Duodenal mucosa (tissue), 2 donors: Measurements from ENCODE around the gene SYNPO.
A peak's percentile ranks its signal among the peaks of the same experiment; 100 is the strongest.

Experiments
- H3K27ac ChIP-seq: one replicate; pipeline ENCODE4 v1.7.0; 2013; ENCODE audit warnings: low read depth, low read length
- H3K27me3 ChIP-seq, 2 donors: one replicate each; pipeline ENCODE4 v1.7.0; 2013; ENCODE audit warnings: low read length in 2 of 2, control low read depth in 1 of 2; ENCODE audit not compliant: insufficient read depth in 2 of 2, control insufficient read depth in 1 of 2
- H3K36me3 ChIP-seq, 2 donors: one replicate each; pipeline ENCODE4 v1.7.0; 2013; ENCODE audit warnings: low read length in 2 of 2, control low read depth in 1 of 2; ENCODE audit not compliant: insufficient read depth in 2 of 2, control insufficient read depth in 1 of 2
- H3K4me1 ChIP-seq, 2 donors: one replicate each; pipeline ENCODE4 v1.7.0; 2013; ENCODE audit warnings: low read length in 2 of 2, control low read depth in 1 of 2; ENCODE audit not compliant: insufficient read depth in 2 of 2, control insufficient read depth in 1 of 2
- H3K4me3 ChIP-seq, 2 donors: one replicate each; pipeline ENCODE4 v1.7.0; 2013; ENCODE audit warnings: low read length in 2 of 2, low read depth in 1 of 2
- H3K9ac ChIP-seq, 2 donors: one replicate each; pipeline ENCODE4 v1.7.0; 2013; ENCODE audit warnings: low read length in 2 of 2, low read depth in 1 of 2
- H3K9me3 ChIP-seq, 2 donors: one replicate each; pipeline ENCODE4 v1.7.0; 2013; ENCODE audit warnings: low read length in 2 of 2, control low read depth in 1 of 2; ENCODE audit not compliant: control insufficient read depth in 1 of 2

SYNPO gene

DNA sequence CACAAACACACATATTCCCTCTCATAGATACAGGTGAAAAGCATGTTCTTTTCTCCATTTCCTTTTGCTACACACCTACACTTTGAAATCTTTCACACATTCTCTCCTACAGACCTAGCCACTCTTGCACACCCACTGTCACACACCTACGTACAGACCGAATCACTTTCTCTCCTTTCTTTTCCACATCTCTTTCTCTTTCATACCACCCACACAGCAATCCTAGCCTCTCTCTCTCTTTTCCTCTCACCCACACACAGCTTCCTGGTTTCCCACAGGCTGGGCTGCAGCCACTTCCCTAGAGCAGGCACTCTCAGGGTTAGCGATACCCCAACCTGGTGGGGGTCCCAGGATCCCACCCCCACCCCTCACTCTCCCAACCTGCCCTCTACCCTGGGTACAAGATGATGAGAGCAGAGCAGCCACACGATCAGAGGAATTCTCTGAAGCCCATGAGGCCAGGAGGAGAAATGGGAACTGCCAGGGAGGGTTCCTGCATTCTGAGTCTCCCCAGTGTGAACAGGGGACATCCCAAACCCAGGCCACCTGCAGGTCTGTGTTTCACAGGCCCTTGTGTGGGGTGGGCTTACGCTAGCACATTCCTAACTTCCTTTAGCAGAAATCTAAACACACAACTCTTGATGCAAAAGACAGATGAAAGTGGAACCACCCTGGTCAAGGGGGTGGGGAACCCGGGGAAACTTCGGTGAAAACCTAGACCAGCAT, 17.1 kb upstream of the SYNPO start:
- Histone ChIP-seq H3K36me3 (peaks cover 0 to 19% of the 10 kb centered on the region in 2 donors), H3K9ac (peak overlapping the region in 1 of 2 donors; percentile 52), H3K27ac (no peak overlapping the region), H3K9me3 (no peaks in the 10 kb centered on the region), H3K4me1 (peaks cover 40 to 41% of the 10 kb centered on the region in 2 donors), H3K4me3 (peak overlapping the region in 1 of 2 donors; percentile 55), H3K27me3 (no peaks in the 10 kb centered on the region)

- H3K9ac ChIP-seq = peak overlapping the region in 1 of 2 donors; percentile 52
- peaks cover 37 to 40% of the 10 kb centered on the region in 2 donors for H3K4me1 ChIP-seq
- H3K4me3 ChIP-seq = peak overlapping the region; percentile 45 to 55
Measured at GRCh38 chr5:150623878-150624216, 16.6 kb upstream of the SYNPO start.

DNA sequence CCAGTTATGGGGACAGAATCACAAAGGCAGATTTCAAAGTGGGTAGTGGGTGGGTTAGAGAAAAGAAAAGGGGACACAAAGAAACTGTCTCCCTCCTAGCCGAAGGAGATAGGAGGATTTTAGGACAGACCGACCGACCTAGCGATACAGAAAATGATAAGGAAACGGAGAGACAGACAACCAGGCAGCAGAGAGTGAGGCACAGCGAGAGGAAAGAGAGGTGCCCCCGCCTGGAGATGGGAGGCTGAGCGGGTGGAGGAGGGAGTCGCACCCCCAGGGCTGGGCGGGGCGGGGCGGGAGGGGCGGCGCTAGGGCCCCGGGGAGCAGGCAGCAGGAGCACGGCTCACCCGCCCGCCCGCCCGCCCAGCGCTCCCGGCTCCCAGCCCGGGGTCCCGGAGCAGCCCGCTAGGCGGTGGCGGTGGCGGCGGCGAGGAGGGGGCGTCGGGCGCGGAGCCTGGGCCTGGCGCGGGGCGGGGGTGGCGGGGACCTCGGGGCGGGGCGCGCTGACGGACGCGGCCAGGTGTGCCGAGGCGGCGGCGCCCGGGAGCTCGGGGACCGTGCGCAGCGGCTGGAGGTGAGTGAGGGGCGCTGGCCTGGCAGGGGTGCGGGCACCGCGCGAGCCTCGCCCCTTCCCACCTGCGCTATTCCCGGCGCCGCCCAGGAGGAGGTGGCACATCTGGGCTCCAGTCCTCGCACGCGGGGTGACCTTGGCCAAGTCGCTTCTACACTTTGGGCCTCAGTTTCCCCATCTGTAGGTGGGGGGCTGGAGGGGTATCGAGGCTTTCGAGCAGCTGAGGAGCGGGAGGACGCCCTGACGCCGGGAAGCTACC, 15.9 kb upstream of the SYNPO start:
- Histone ChIP-seq H3K9ac (peak overlapping the region; percentile 76 to 77), H3K9me3 (no peaks in the 10 kb centered on the region), H3K4me1 (peaks cover 37 to 40% of the 10 kb centered on the region in 2 donors), H3K27ac (peak overlapping the region; percentile 82), H3K36me3 (peaks cover 0 to 18% of the 10 kb centered on the region in 2 donors), H3K27me3 (no peaks in the 10 kb centered on the region), H3K4me3 (peak overlapping the region; percentile 71 to 82)

More at GRCh38 chr5:150623878-150624216, 16.6 kb upstream of the SYNPO start:
- no peaks in the 10 kb centered on the region for H3K27me3 ChIP-seq
- no peaks in the 10 kb centered on the region for H3K9me3 ChIP-seq
- H3K36me3 ChIP-seq = peaks cover 0 to 14% of the 10 kb centered on the region in 2 donors
- peak overlapping the region; percentile 24 for H3K27ac ChIP-seq

DNA sequence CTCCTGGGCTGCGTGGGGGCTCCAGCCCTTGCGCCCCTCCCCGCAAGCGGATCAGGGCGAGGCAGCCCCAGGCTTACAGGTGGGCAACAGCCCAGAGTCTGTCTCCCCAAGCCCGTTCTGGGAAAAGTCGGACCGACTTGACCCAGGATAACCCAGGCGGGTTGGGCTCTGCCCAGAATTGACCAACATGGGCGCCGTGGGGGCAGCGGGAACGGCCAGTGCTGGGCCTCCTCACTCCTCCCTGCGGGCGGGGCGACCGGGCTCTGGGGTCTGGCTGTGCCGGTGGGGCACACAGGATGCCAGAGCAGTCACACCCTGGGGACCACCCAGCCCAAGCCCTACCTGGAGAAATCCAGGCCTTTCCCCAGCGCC, 15.3 kb upstream of the SYNPO start:
- Histone ChIP-seq H3K4me1 (peaks cover 40 to 41% of the 10 kb centered on the region in 2 donors), H3K9ac (peak overlapping the region; percentile 76 to 77), H3K9me3 (no peaks in the 10 kb centered on the region), H3K4me3 (peak overlapping the region; percentile 71 to 82), H3K27ac (peak overlapping the region; percentile 82), H3K36me3 (peaks cover 0 to 23% of the 10 kb centered on the region in 2 donors), H3K27me3 (no peaks in the 10 kb centered on the region)

GRCh38 chr5:150625831-150626746, 14.4 kb upstream of the SYNPO start:
- Histone ChIP-seq H3K9ac (peak overlapping the region; percentile 76 to 77), H3K4me1 (peaks cover 41 to 47% of the 10 kb centered on the region in 2 donors), H3K4me3 (peak overlapping the region; percentile 71 to 82), H3K27me3 (no peaks in the 10 kb centered on the region), H3K27ac (peak overlapping the region; percentile 82), H3K9me3 (no peaks in the 10 kb centered on the region), H3K36me3 (peaks cover 0 to 19% of the 10 kb centered on the region in 2 donors)

GRCh38 chr5:150626853-150627276, 13.6 kb upstream of the SYNPO start:
- Histone ChIP-seq H3K4me3 (peak overlapping the region; percentile 71 to 82), H3K27me3 (no peaks in the 10 kb centered on the region), H3K36me3 (peaks cover 0 to 19% of the 10 kb centered on the region in 2 donors), H3K9ac (peak overlapping the region; percentile 76 to 77), H3K27ac (peak overlapping the region; percentile 62), H3K4me1 (peaks cover 41 to 47% of the 10 kb centered on the region in 2 donors), H3K9me3 (no peaks in the 10 kb centered on the region)

DNA sequence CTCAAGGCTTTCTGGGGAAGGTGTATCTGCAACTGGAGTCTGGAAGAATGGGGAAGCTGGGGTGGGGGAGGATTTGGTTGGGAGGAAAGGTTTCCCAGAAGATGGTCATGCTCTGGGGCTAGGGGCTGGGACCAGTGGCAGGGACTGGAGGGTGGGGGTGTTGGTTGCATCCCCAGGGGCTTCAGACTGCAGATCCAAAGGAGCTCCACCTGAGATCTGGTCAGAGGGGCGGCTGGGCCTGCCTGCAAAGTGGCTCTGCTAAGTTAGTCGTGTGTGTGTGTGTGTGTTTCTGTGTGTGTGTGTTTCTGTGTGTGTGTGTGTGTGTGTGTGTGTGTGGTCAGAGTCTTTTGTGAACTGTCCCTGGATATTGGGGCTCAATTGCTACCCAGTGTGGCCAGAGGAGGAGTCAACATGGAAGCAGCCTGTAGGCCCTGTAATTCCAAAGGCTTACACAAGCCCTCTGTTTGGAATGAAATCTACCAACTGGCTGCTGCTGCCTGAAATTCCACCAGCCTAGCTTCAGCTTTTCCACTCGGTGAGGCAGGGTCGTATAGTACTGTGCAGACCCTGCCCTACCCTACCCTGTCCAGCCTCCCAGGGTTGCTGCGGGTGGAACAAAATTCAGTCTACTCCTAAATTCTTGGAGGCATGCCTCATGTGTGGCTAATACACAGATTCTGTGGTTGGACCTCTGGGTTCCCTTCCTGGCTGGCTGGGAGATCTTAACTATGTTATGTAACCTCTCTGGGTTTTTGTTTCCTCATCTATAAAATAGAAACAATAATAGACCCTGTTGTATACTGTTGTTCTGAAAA, 12.5 kb upstream of the SYNPO start:
- no peak overlapping the region for H3K27ac ChIP-seq
- H3K27me3 ChIP-seq = no peaks in the 10 kb centered on the region
- H3K36me3 ChIP-seq = peaks cover 0 to 13% of the 10 kb centered on the region in 2 donors
- no peaks in the 10 kb centered on the region for H3K9me3 ChIP-seq
- peaks cover 38 to 47% of the 10 kb centered on the region in 2 donors for H3K4me1 ChIP-seq
- no peak overlapping the region for H3K4me3 ChIP-seq
- no peak overlapping the region for H3K9ac ChIP-seq

DNA sequence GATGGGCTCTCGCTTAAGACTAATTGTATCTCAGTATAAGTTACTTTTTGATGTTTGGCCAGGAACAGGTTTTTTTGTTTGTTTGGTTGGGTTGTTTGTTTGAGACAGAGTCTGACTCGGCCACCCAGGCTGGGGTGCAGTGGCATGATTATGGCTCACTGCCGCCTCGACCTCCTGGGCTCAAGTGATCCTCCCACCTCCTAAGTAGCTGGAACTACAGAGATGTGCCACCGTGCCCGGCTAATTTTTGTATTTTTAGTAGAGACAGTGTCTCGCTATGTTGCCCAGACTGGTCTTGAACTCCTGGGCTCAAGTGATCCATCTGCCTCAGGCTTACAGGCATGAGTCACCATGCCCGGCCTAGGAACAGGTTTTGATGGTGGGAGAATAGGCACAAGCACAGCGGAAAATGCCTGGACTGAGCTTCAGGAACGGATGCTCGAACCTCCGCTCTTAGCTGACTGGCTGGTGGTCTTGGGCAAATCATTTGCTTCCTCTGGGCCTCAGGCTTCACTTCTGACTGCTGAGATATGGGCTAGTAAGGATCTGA, 11.4 kb upstream of the SYNPO start:
- H3K4me3 ChIP-seq = no peak overlapping the region
- no peak overlapping the region for H3K9ac ChIP-seq
- H3K27me3 ChIP-seq = no peaks in the 10 kb centered on the region
- peaks cover 32 to 38% of the 10 kb centered on the region in 2 donors for H3K4me1 ChIP-seq
- peaks cover 0 to 13% of the 10 kb centered on the region in 2 donors for H3K36me3 ChIP-seq
- H3K9me3 ChIP-seq = no peaks in the 10 kb centered on the region
- no peak overlapping the region for H3K27ac ChIP-seq

DNA sequence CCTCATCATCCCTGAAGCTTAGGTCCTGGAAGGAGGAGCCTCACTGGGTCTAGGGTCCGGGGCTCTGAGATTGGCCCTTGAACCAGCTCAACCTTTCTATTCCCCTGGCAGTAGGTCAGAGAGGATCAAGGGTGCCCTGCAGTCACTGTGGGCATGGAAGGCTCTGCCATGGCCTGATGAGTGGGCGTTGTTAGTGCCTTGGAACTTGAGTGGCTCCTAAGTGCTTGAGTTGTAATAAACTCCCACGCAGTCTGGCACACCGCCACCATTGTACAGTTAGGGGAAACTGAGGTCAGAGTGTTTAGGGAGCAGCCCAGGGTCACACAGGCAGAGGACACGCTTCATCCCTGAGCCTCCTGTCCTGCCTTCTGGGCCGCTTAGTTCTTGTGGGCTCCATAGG, 10.4 kb upstream of the SYNPO start:
- peaks cover 0 to 19% of the 10 kb centered on the region in 2 donors for H3K36me3 ChIP-seq
- H3K27ac ChIP-seq = no peak overlapping the region
- no peak overlapping the region for H3K4me3 ChIP-seq
- peaks cover 28 to 34% of the 10 kb centered on the region in 2 donors for H3K4me1 ChIP-seq
- H3K9ac ChIP-seq = no peak overlapping the region
- no peaks in the 10 kb centered on the region for H3K27me3 ChIP-seq
- no peaks in the 10 kb centered on the region for H3K9me3 ChIP-seq
